ENCODE results near the gene CLEC4M. TPM values are rescaled to one million over a fixed set of nuclear protein-coding genes. Genes with fewer than 3 reads are reported as not detected.

The CLEC4M gene
- total RNA-seq: under 1 TPM in 2 of 4 donors, not detected in 2; 0.56 to 0.93 TPM

- DNase-seq (ENCODE audit: low spot score) (no peak), ATAC-seq (ENCODE audit: low FRiP score) (no peak)
- no peak for TF ChIP-seq CTCF (IDR thresholded peaks at IDR 0.05)
Observed at GRCh38 chr19:7762719-7763293, at the start of gene CLEC4M. TSS of gene CLEC4M (plus strand) at chr19:7763243. CDS start at chr19:7763267, 24 bp downstream.

GRCh38 chr19:7715671-7716070 lies 47.4 kb upstream of the CLEC4M start:
- no peak for DNase-seq (ENCODE audit: low spot score)
- no peak for TF ChIP-seq CTCF (IDR thresholded peaks at IDR 0.05)
- no peak for ATAC-seq (ENCODE audit: low FRiP score)

GRCh38 chr19:7716762-7717161 lies 46.3 kb upstream of the CLEC4M start:
- no peak for DNase-seq (ENCODE audit: low spot score)
- no peak for ATAC-seq (ENCODE audit: low FRiP score)
- no peak for TF ChIP-seq CTCF (IDR thresholded peaks at IDR 0.05)

GRCh38 chr19:7718668-7719067 lies 44.4 kb upstream of the CLEC4M start:
- DNase-seq (ENCODE audit: low spot score) (no peak), ATAC-seq (ENCODE audit: low FRiP score) (no peak)
- no peak for TF ChIP-seq CTCF (IDR thresholded peaks at IDR 0.05)

- DNase-seq (ENCODE audit: low spot score) (no peak), ATAC-seq (ENCODE audit: low FRiP score) (no peak)
- TF ChIP-seq CTCF (IDR thresholded peaks at IDR 0.05): no peak
Observed at GRCh38 chr19:7720351-7720750, 42.7 kb upstream of the CLEC4M start.

GRCh38 chr19:7722231-7722651 lies 40.8 kb upstream of the CLEC4M start:
- ATAC-seq (ENCODE audit: low FRiP score) (no peak), DNase-seq (ENCODE audit: low spot score) (no peak)
- TF ChIP-seq CTCF (IDR thresholded peaks at IDR 0.05): no peak

- DNase-seq (ENCODE audit: low spot score): no peak
- TF ChIP-seq CTCF (IDR thresholded peaks at IDR 0.05): no peak
Observed at GRCh38 chr19:7725791-7726190, 37.3 kb upstream of the CLEC4M start.

More at GRCh38 chr19:7725791-7726190, 37.3 kb upstream of the CLEC4M start:
- no peak for ATAC-seq (ENCODE audit: low FRiP score)
